K562 (cell line): ENCODE data around the gene ECI2. TPM values are rescaled to one million over a fixed set of nuclear protein-coding genes. Genes with fewer than 3 reads are reported as not detected.

Experiments
- ATAC-seq: fragments of 200-7000 bp; cut with Tn5 transposase; 3 replicates; pipeline ENCODE4 v1.9.1; 2020; ENCODE audit warnings: moderate library complexity
- BruUV-seq: library from RNA; stranded (reverse); fragments of 400-500 nt; replicated peaks from 2 replicates; lab custom pipeline; 2021; lab: Mats Ljungman, UMichigan
- CTCF ChIA-PET: fragments of 300-600 bp; formaldehyde crosslinking; extraction: SDS; loops from one replicate; lab custom pipeline; 2021; ENCODE audit warnings: low intra/inter-chr PET ratio; lab: Yijun Ruan, JAX
- POLR2A ChIA-PET: fragments of 300-600, 350-650 bp; sonication (Branson Sonifier 250); formaldehyde crosslinking; extraction: SDS; loops from one replicate; lab custom pipeline; 2021; ENCODE audit warnings: antibody characterized with exemption, inconsistent platforms; lab: Yijun Ruan, JAX
- DNase-seq, 4 experiments: peaks; one replicate each; pipeline versions ENCODE4 v3.0.0 to v3.0.0-alpha.2; 2011 to 2018; ENCODE audit warnings: low spot score in 3 of 4, mixed read lengths in 3 of 4; ENCODE audit errors: extremely low read depth in 1 of 4
- FAIRE-seq: peaks from 2 replicates; lab custom pipeline; 2011; peaks lifted over from hg19 to GRCh38; lab: Jason Lieb, UNC
- H2AFZ ChIP-seq: 2 replicates; pipeline ENCODE4 v1.6.0; 2011; ENCODE audit warnings: low read depth, low read length, control low read depth, inconsistent platforms
- H3K27ac ChIP-seq: fragments of 200-600 bp; 3 replicates; pipeline ENCODE4 v1.8.0; 2011; ENCODE audit warnings: low read depth, mild to moderate bottlenecking, control low read depth, inconsistent platforms, low read length, moderate library complexity, mixed read lengths; ENCODE audit errors: extremely low read depth
- H3K27me3 ChIP-seq, 2 experiments: fragments of 300-600 bp in 1 of 2; 2 replicates in 1 of 2; 3 replicates in 1 of 2; pipeline versions ENCODE4 v1.6.0 to v1.8.0; 2011; ENCODE audit warnings: inconsistent platforms in 2 of 2, low read length in 2 of 2, mild to moderate bottlenecking in 1 of 2, mixed read lengths in 1 of 2, moderate library complexity in 1 of 2; ENCODE audit not compliant: control insufficient read depth in 2 of 2, insufficient read depth in 2 of 2
- H3K36me3 ChIP-seq: fragments of 300-600 bp; 3 replicates; pipeline ENCODE4 v1.8.0; 2011; ENCODE audit warnings: mild to moderate bottlenecking, low read length, inconsistent platforms; ENCODE audit not compliant: control insufficient read depth, insufficient read depth
- H3K4me1 ChIP-seq, 2 experiments: fragments of 200-600 bp in 1 of 2; replicated peaks in 1 of 2; 2 replicates in 1 of 2; 3 replicates in 1 of 2; pipeline versions ENCODE4 v1.5.1 to v1.8.0; 2011; ENCODE audit warnings: inconsistent platforms in 2 of 2, low read length in 2 of 2, mild to moderate bottlenecking in 1 of 2, mixed read lengths in 1 of 2, moderate library complexity in 1 of 2; ENCODE audit not compliant: control insufficient read depth in 2 of 2, insufficient read depth in 2 of 2
- H3K4me2 ChIP-seq: 2 replicates; pipeline ENCODE4 v1.6.1; 2011; ENCODE audit warnings: low read length, control low read depth, inconsistent platforms, mixed read lengths; ENCODE audit not compliant: insufficient read depth
- H3K4me3 ChIP-seq: fragments of 200-600 bp; sonication (generic), shearing (Covaris generic); 2 replicates; pipeline ENCODE4 v1.5.1; 2016; ENCODE audit warnings: control low read depth, inconsistent platforms
- H3K79me2 ChIP-seq: fragments of 200-600 bp; 3 replicates; pipeline ENCODE4 v1.8.0; 2011; ENCODE audit warnings: low read length, inconsistent platforms; ENCODE audit not compliant: control insufficient read depth, insufficient read depth
- H3K9ac ChIP-seq, 2 experiments: 2 replicates each; pipeline versions ENCODE4 v1.6.0 to v1.6.1; 2011; ENCODE audit warnings: low read depth in 2 of 2, low read length in 2 of 2, control low read depth in 1 of 2, inconsistent platforms in 1 of 2, mild to moderate bottlenecking in 1 of 2, mixed read lengths in 1 of 2; ENCODE audit not compliant: insufficient read depth in 1 of 2
- H3K9me1 ChIP-seq: one replicate; pipeline ENCODE4 v1.6.0; 2011; ENCODE audit warnings: inconsistent platforms, mild to moderate bottlenecking, low read length, moderate library complexity; ENCODE audit not compliant: control insufficient read depth, insufficient read depth
- H3K9me3 ChIP-seq: replicated peaks from 2 replicates; pipeline ENCODE4 v1.5.1; 2011; ENCODE audit warnings: low read depth, low read length, inconsistent platforms; ENCODE audit not compliant: control insufficient read depth, insufficient read depth
- H4K20me1 ChIP-seq: replicated peaks from 2 replicates; pipeline ENCODE4 v1.6.1; 2011; ENCODE audit warnings: low read length, inconsistent platforms, mixed read lengths; ENCODE audit not compliant: control insufficient read depth, insufficient read depth
- CREBBP ChIP-seq: IDR thresholded peaks from one replicate; pipeline ENCODE4 v1.6.1; 2012; ENCODE audit warnings: low read depth, mild to moderate bottlenecking, control low read depth, inconsistent platforms, low read length
- CSDE1 ChIP-seq, 2 experiments: fragments of 450-650 bp; IDR thresholded peaks; 2 replicates each; pipeline ENCODE4 v1.6.1; 2016; ENCODE audit warnings: mild to moderate bottlenecking in 1 of 2
- FOS ChIP-seq: IDR thresholded peaks from 3 replicates; pipeline ENCODE4 v1.6.1; 2011; ENCODE audit not compliant: insufficient read length; ENCODE audit errors: extremely low read depth
- L3MBTL2 ChIP-seq: fragments of 450-650 bp; IDR thresholded peaks from 2 replicates; pipeline ENCODE4 v1.6.1; 2016; ENCODE audit warnings: mild to moderate bottlenecking, moderate library complexity
- LEF1 ChIP-seq: fragments of 450-650 bp; IDR thresholded peaks from 2 replicates; pipeline ENCODE4 v1.6.1; 2016; ENCODE audit warnings: mild to moderate bottlenecking
- RCOR1 ChIP-seq, 2 experiments: IDR thresholded peaks; 2 replicates each; pipeline ENCODE4 v1.6.1; 2012; ENCODE audit warnings: low read depth in 2 of 2, low read length in 2 of 2, borderline replicate concordance in 1 of 2, improper control_type of control experiment in 1 of 2
- THRB ChIP-seq: fragments of 450-650 bp; formaldehyde crosslinking; conservative IDR thresholded peaks from 2 replicates; pipeline ENCODE4 v1.4.0; 2022; ENCODE audit warnings: mild to moderate bottlenecking, missing genetic modification characterization
- WGBS: fragments of 100-300 bp; shearing (Covaris generic); methylation state at CpG from one replicate; pipeline ENCODE4 v1.1.6; 2016; ENCODE audit warnings: low coverage, mixed read lengths; ENCODE audit not compliant: insufficient coverage; ENCODE audit errors: missing lambda C conversion rate; 5-methylcytosine and 5-hydroxymethylcytosine counted together
- in situ Hi-C: fragments of 300-500 bp; cut with MboI; formaldehyde crosslinking; loops from 4 replicates; pipeline ENCODE4 v1.15.0; 2018; ENCODE audit warnings: inconsistent platforms, mixed read lengths
- intact Hi-C: fragments of 100-400 bp; cut with micrococcal nuclease; formaldehyde crosslinking; loops from 2 replicates; pipeline ENCODE4 v1.14.2; 2022
- polyA plus RNA-seq, 8 experiments: library from polyadenylated mRNA; depleted of rRNA in 4 of 8; stranded (reverse) in 5 of 8; unstranded in 3 of 8; fragments of >200 nt; fragmentation: Nextera tagmentation in 2 of 8; fragmentation: Illumina TruSeq in 1 of 8; extraction: Ambion mirVana in 2 of 8; extraction: Trizol in 1 of 8; gene quantifications; 2 replicates each; pipeline versions ENCODE4 v1.2.1 to v1.2.3, GENCODE V29; 2011 to 2014; ENCODE audit warnings: inconsistent platforms in 1 of 8, missing spikeins in 1 of 8
- total RNA-seq, 7 experiments: library from RNA; depleted of rRNA in 6 of 7; stranded (reverse); fragments of >200 nt in 6 of 7; fragmentation: Illumina TruSeq in 2 of 7; extraction: Trizol in 2 of 7; gene quantifications; 2 replicates each; pipeline versions ENCODE4 v1.2.1 to v1.2.3, GENCODE V29; 2011 to 2021; ENCODE audit warnings: low replicate concordance in 1 of 7
- TF ChIP-seq, protein P1 (sequence below): sonication (generic); IDR thresholded peaks from 2 replicates; pipeline ENCODE4 v1.6.1; 2016

Gene ECI2
- total and polyA plus RNA-seq, 9 of the 15 experiments (the other 6 are each of a cell fraction or from before 2014, with no cell fraction given): 80.7 to 377 (median 142) TPM

GRCh38 chr6:4071330-4071729 is 64.0 kb downstream of the ECI2 start:
- CTCF ChIA-PET: no interaction called here
- ATAC-seq (no peak), DNase-seq (no peak), FAIRE-seq (no peak)
- no TSS peak for BruUV-seq
- POLR2A ChIA-PET: interaction anchor here (0.7 to 0.8 kb wide), 2 partner anchors 25 to 28 kb away, joined by 3 read pairs; no protein-coding TSS in a partner anchor
- in situ Hi-C loops (no loop called here), intact Hi-C loops (no loop called here)
- Histone ChIP-seq H3K79me2 (no peaks in the 10 kb centered on the region), H3K4me1 (peaks cover 0 to 2% of the 10 kb centered on the region in 2 experiments; a peak in 1 of 5 replicates), H3K27ac (no peak overlapping the region), H3K9me1 (no peaks in the 10 kb centered on the region), H3K36me3 (no peaks in the 10 kb centered on the region), H3K27me3 (no peaks in the 10 kb centered on the region), H3K9me3 (no peaks in the 10 kb centered on the region), H3K4me3 (no peak overlapping the region), H4K20me1 (no peaks in the 10 kb centered on the region), H3K9ac (no peak overlapping the region), H3K4me2 (no peak overlapping the region), H2AFZ (peak overlapping the region; percentile 28; the same call in 1 of the 2 replicates)
- 41% methylated on average over 4 of the region's 4 CpGs for WGBS
- TF ChIP-seq CSDE1 (IDR thresholded peaks at IDR 0.05): no peak
- TF ChIP-seq, protein P1, sequence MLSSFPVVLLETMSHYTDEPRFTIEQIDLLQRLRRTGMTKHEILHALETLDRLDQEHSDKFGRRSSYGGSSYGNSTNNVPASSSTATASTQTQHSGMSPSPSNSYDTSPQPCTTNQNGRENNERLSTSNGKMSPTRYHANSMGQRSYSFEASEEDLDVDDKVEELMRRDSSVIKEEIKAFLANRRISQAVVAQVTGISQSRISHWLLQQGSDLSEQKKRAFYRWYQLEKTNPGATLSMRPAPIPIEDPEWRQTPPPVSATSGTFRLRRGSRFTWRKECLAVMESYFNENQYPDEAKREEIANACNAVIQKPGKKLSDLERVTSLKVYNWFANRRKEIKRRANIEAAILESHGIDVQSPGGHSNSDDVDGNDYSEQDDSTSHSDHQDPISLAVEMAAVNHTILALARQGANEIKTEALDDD: no peak
- TF ChIP-seq LEF1: no peak
- no peak for TF ChIP-seq L3MBTL2
- TF ChIP-seq FOS: no peak
- TF ChIP-seq RCOR1 (IDR thresholded peaks at IDR 0.05; ENCODE audit: borderline replicate concordance in 1 of 2, low read depth in 2 of 2, low read length in 2 of 2): no peak
- TF ChIP-seq THRB: no peak
- TF ChIP-seq CREBBP: no peak
